ENCODE measurements around the gene PTH1R.

DNA sequence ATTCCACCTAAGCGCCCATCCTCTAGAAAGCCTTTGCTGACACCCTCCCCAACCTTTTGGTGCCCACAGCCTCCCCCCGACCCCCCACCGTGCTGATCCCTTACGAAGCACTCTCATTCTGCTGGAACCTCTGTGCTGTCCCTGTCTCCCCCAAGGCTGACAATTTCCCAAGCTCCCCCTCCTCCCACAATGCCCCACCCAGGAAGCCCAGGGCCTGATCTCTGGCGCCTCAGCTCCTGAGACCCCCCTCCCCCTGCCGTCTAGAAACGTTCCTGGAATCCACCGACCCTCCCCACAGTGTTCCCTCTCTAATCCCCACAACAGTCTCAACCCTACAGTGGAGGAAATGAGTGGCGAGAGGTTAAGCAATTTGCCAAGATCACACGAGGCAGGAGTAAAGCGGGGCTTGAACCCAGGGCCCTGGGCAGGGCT, 32.6 kb upstream of the PTH1R start:
- TF ChIP-seq, protein P1, sequence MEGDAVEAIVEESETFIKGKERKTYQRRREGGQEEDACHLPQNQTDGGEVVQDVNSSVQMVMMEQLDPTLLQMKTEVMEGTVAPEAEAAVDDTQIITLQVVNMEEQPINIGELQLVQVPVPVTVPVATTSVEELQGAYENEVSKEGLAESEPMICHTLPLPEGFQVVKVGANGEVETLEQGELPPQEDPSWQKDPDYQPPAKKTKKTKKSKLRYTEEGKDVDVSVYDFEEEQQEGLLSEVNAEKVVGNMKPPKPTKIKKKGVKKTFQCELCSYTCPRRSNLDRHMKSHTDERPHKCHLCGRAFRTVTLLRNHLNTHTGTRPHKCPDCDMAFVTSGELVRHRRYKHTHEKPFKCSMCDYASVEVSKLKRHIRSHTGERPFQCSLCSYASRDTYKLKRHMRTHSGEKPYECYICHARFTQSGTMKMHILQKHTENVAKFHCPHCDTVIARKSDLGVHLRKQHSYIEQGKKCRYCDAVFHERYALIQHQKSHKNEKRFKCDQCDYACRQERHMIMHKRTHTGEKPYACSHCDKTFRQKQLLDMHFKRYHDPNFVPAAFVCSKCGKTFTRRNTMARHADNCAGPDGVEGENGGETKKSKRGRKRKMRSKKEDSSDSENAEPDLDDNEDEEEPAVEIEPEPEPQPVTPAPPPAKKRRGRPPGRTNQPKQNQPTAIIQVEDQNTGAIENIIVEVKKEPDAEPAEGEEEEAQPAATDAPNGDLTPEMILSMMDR (IDR thresholded peaks at IDR 0.05): no peak
- TF ChIP-seq MEF2A (IDR thresholded peaks at IDR 0.05; ENCODE audit: borderline replicate concordance, low read depth): no peak
- no peak for TF ChIP-seq JUND (IDR thresholded peaks at IDR 0.05)
- no peak for TF ChIP-seq POLR2AphosphoS5 (IDR thresholded peaks at IDR 0.05; ENCODE audit: low read depth, low read length)
- no peak for TF ChIP-seq RAD21 (IDR thresholded peaks at IDR 0.05; ENCODE audit: low read length)
- TF ChIP-seq GABPA (IDR thresholded peaks at IDR 0.05; ENCODE audit: low read depth): no peak
- TF ChIP-seq CHD2 (IDR thresholded peaks at IDR 0.05; ENCODE audit: low read length, partially characterized antibody): no peak
- no peak for TF ChIP-seq REST (IDR thresholded peaks at IDR 0.05; ENCODE audit: low read depth, low read length)
- TF ChIP-seq YY1 (IDR thresholded peaks at IDR 0.05; ENCODE audit: low read depth): no peak
- TF ChIP-seq FOXM1 (IDR thresholded peaks at IDR 0.05; ENCODE audit: low read depth): no peak

All from SK-N-SH (cell line).